Endothelial cell of umbilical vein (primary cell): Measurements from ENCODE around the gene DMRT3. TPM values are rescaled to one million over a fixed set of nuclear protein-coding genes. Genes with fewer than 3 reads are reported as not detected.

Source experiments
- BruUV-seq: library from RNA; stranded (reverse); fragments of 400-500 nt; replicated peaks from 2 replicates; lab custom pipeline; 2021; lab: Mats Ljungman, UMichigan
- CTCF ChIA-PET: fragments of 300-600, 350-600 bp; sonication (Branson Sonifier 250); formaldehyde crosslinking; loops from one replicate; lab custom pipeline; 2021; ENCODE audit warnings: antibody characterized with exemption, inconsistent platforms; lab: Charles Lee
- POLR2A ChIA-PET: fragments of 300-600, 350-600 bp; sonication (Branson Sonifier 250); formaldehyde crosslinking; loops from one replicate; lab custom pipeline; 2021; ENCODE audit warnings: antibody characterized with exemption, inconsistent platforms; lab: Charles Lee
- DNase-seq: peaks from one replicate; pipeline ENCODE4 v3.0.0-alpha.2; 2011; ENCODE audit warnings: low read depth, low spot score
- FAIRE-seq: peaks from 2 replicates; lab custom pipeline; 2011; peaks lifted over from hg19 to GRCh38; lab: Jason Lieb, UNC
- H2AFZ ChIP-seq: 2 replicates; pipeline ENCODE4 v1.6.0; 2012; ENCODE audit warnings: low read depth, low read length, control low read depth, inconsistent platforms
- H3K27ac ChIP-seq: 2 replicates; pipeline ENCODE4 v1.5.1; 2011; ENCODE audit warnings: low read depth, mild to moderate bottlenecking, control low read depth, low read length, moderate library complexity; ENCODE audit not compliant: insufficient read depth
- H3K27me3 ChIP-seq, 2 experiments: 2 replicates each; pipeline versions ENCODE4 v1.6.0 to v1.6.1; 2011; ENCODE audit warnings: low read length in 2 of 2, mixed read lengths in 1 of 2; ENCODE audit not compliant: control insufficient read depth in 2 of 2, insufficient read depth in 2 of 2
- H3K36me3 ChIP-seq, 2 experiments: 2 replicates in 1 of 2; 3 replicates in 1 of 2; pipeline ENCODE4 v1.5.1; 2011; ENCODE audit warnings: low read length in 2 of 2, mild to moderate bottlenecking in 1 of 2, moderate library complexity in 1 of 2; ENCODE audit not compliant: control insufficient read depth in 2 of 2, insufficient read depth in 2 of 2; ENCODE audit errors: extremely low read depth in 1 of 2
- H3K4me1 ChIP-seq: 3 replicates; pipeline ENCODE4 v1.5.1; 2011; ENCODE audit warnings: mild to moderate bottlenecking, low read length; ENCODE audit not compliant: control insufficient read depth, insufficient read depth; ENCODE audit errors: extremely low read depth
- H3K4me2 ChIP-seq: 2 replicates; pipeline ENCODE4 v1.6.1; 2011; ENCODE audit warnings: low read length, control low read depth, mixed read lengths; ENCODE audit not compliant: insufficient read depth
- H3K4me3 ChIP-seq, 3 experiments: fragments of 200-600 bp in 1 of 3; sonication (generic), shearing (Covaris generic) in 1 of 3; replicated peaks in 1 of 3; 2 replicates each; pipeline ENCODE4 v1.5.1; 2011 to 2016; ENCODE audit warnings: control low read depth in 3 of 3, low read length in 3 of 3, mild to moderate bottlenecking in 2 of 3, inconsistent platforms in 1 of 3, low read depth in 1 of 3, moderate library complexity in 1 of 3; ENCODE audit not compliant: insufficient read depth in 1 of 3
- H3K79me2 ChIP-seq: 2 replicates; pipeline ENCODE4 v1.6.0; 2012; ENCODE audit warnings: low read length, inconsistent platforms; ENCODE audit not compliant: control insufficient read depth, insufficient read depth
- H3K9ac ChIP-seq: replicated peaks from 2 replicates; pipeline ENCODE3; 2011; ENCODE audit warnings: low read length, control low read depth; ENCODE audit not compliant: insufficient read depth; ENCODE audit errors: extremely low read depth
- H3K9me1 ChIP-seq: replicated peaks from 3 replicates; pipeline ENCODE4 v1.6.0; 2011; ENCODE audit warnings: mild to moderate bottlenecking, low read length; ENCODE audit not compliant: control insufficient read depth, insufficient read depth; ENCODE audit errors: extremely low read depth
- H3K9me3 ChIP-seq: replicated peaks from 2 replicates; pipeline ENCODE4 v1.5.1; 2012; ENCODE audit warnings: low read length, inconsistent platforms; ENCODE audit not compliant: control insufficient read depth, insufficient read depth
- H4K20me1 ChIP-seq: replicated peaks from 2 replicates; pipeline ENCODE3; 2011; ENCODE audit warnings: mild to moderate bottlenecking, low read length; ENCODE audit not compliant: control insufficient read depth, insufficient read depth; ENCODE audit errors: extremely low read depth
- CTCF ChIP-seq, 2 donors: IDR thresholded peaks; 1 replicate in 1 of 2; 2 replicates in 1 of 2; pipeline ENCODE4 v1.5.1; 2011; ENCODE audit warnings: low read length in 2 of 2, mild to moderate bottlenecking in 2 of 2, moderate library complexity in 2 of 2, control low read depth in 1 of 2, inconsistent platforms in 1 of 2, low read depth in 1 of 2; ENCODE audit not compliant: insufficient read depth in 1 of 2; ENCODE audit errors: extremely low read depth in 1 of 2
- EZH2 ChIP-seq: IDR thresholded peaks from 2 replicates; pipeline ENCODE4 v1.6.1; 2012; ENCODE audit warnings: borderline replicate concordance, low read depth, mild to moderate bottlenecking, moderate library complexity, low read length, inconsistent platforms; ENCODE audit not compliant: severe bottlenecking
- FOS ChIP-seq: IDR thresholded peaks from 2 replicates; pipeline ENCODE4 v1.6.1; 2011; ENCODE audit warnings: mild to moderate bottlenecking, low read length, moderate library complexity, borderline replicate concordance; ENCODE audit not compliant: insufficient read depth
- GATA2 ChIP-seq: IDR thresholded peaks from 2 replicates; pipeline ENCODE4 v1.7.0; 2011; ENCODE audit warnings: low read depth, mild to moderate bottlenecking, moderate library complexity, mixed read lengths, low read length; ENCODE audit not compliant: insufficient read length, insufficient read depth
- JUN ChIP-seq: IDR thresholded peaks from 2 replicates; pipeline ENCODE4 v1.6.1; 2011; ENCODE audit warnings: borderline replicate concordance, low read depth; ENCODE audit not compliant: insufficient read length, insufficient read depth
- MAX ChIP-seq: IDR thresholded peaks from 2 replicates; pipeline ENCODE4 v1.6.1; 2011; ENCODE audit not compliant: insufficient read depth, insufficient read length
- MYC ChIP-seq: IDR thresholded peaks from one replicate; pipeline ENCODE4 v1.6.1; 2011; ENCODE audit warnings: mild to moderate bottlenecking, low read depth, low read length
- POLR2A ChIP-seq: IDR thresholded peaks from 2 replicates; pipeline ENCODE4 v1.6.1; 2012; ENCODE audit warnings: low read depth, mild to moderate bottlenecking, control low read depth, low read length
- POLR2AphosphoS5 ChIP-seq: IDR thresholded peaks from 2 replicates; pipeline ENCODE4 v1.6.1; 2012; ENCODE audit warnings: low read depth, mild to moderate bottlenecking, control low read depth, low read length, moderate library complexity; ENCODE audit not compliant: insufficient read depth
- dilution Hi-C: fragments of 300-500 bp; cut with MboI; formaldehyde crosslinking; loops from one replicate; pipeline ENCODE4 v1.15.0; 2019; ENCODE audit warnings: low sequenced_read_pairs; ENCODE audit not compliant: extremely low pct_ligation_motif_present
- intact Hi-C: fragments of 100-400 bp; cut with micrococcal nuclease; formaldehyde crosslinking; loops from one replicate; pipeline ENCODE4 v1.10.0; 2022
- polyA plus RNA-seq, 4 experiments: library from polyadenylated mRNA; depleted of rRNA in 3 of 4; stranded (reverse) in 3 of 4; unstranded in 1 of 4; fragments of >200 nt; gene quantifications; 2 replicates each; pipeline versions ENCODE4 v1.2.1 to v1.2.3, GENCODE V29; 2011 to 2012; ENCODE audit warnings: missing spikeins in 1 of 4
- total RNA-seq: library from RNA; stranded (reverse); gene quantifications from 2 replicates; pipeline ENCODE4 v1.2.3, GENCODE V29; 2021

The DMRT3 gene
- total and polyA plus RNA-seq, 2 donors (not counting 3 experiments of a cell fraction or from before 2014, with no cell fraction given), result not detected

- no peaks in the 10 kb centered on the region for H3K79me2 ChIP-seq
- H3K27ac ChIP-seq, result no peak overlapping the region
- POLR2A ChIA-PET, result no interaction called here
- CTCF ChIA-PET, result interaction anchor here (0.8 to 1.4 kb wide), 3 partner anchors 238 to 652 kb away, joined by 3 to 5 read pairs (median 3); no protein-coding TSS in a partner anchor
- H3K9me1 ChIP-seq, result no peaks in the 10 kb centered on the region
- H3K36me3 ChIP-seq, result no peaks in the 10 kb centered on the region
- H3K9me3 ChIP-seq, result no peaks in the 10 kb centered on the region
- H3K4me3 ChIP-seq, result no peak overlapping the region
- H3K4me2 ChIP-seq, result no peak overlapping the region
- no peak for FAIRE-seq
- no peak for DNase-seq
- no peak overlapping the region for H2AFZ ChIP-seq
- BruUV-seq, result no TSS peak
- no peaks in the 10 kb centered on the region for H3K27me3 ChIP-seq
- intact Hi-C loops (no loop called here), dilution Hi-C loops (no loop called here)
- TF ChIP-seq GATA2 (no peak), MAX (no peak), EZH2 (no peak), FOS (no peak), POLR2A (no peak), CTCF (IDR thresholded peaks at IDR 0.05; ENCODE audit: extremely low read depth in 1 of 2, insufficient read depth in 1 of 2, low read depth in 1 of 2, low read length in 2 of 2) (no peak), MYC (no peak), POLR2AphosphoS5 (no peak), JUN (no peak)
- H4K20me1 ChIP-seq, result no peaks in the 10 kb centered on the region
- H3K4me1 ChIP-seq, result no peaks in the 10 kb centered on the region
- H3K9ac ChIP-seq, result no peak overlapping the region
Observed at GRCh38 chr9:1002678-1003077, 26.2 kb downstream of the DMRT3 start.
